NB4 (cell line): Measurements from ENCODE around the gene PCNT.

Source experiments
- POLR2A ChIP-seq: IDR thresholded peaks from 2 replicates; pipeline ENCODE4 v1.6.1; 2011; ENCODE audit warnings: mild to moderate bottlenecking; ENCODE audit not compliant: insufficient read length; ENCODE audit errors: extremely low read depth
- TF ChIP-seq, protein P1 (sequence below): IDR thresholded peaks from one replicate; pipeline ENCODE4 v1.5.1; 2012; ENCODE audit warnings: low read depth, low read length
- TF ChIP-seq, protein P2 (sequence below): IDR thresholded peaks from 2 replicates; pipeline ENCODE4 v1.6.1; 2011; ENCODE audit warnings: low read depth, low read length

DNA sequence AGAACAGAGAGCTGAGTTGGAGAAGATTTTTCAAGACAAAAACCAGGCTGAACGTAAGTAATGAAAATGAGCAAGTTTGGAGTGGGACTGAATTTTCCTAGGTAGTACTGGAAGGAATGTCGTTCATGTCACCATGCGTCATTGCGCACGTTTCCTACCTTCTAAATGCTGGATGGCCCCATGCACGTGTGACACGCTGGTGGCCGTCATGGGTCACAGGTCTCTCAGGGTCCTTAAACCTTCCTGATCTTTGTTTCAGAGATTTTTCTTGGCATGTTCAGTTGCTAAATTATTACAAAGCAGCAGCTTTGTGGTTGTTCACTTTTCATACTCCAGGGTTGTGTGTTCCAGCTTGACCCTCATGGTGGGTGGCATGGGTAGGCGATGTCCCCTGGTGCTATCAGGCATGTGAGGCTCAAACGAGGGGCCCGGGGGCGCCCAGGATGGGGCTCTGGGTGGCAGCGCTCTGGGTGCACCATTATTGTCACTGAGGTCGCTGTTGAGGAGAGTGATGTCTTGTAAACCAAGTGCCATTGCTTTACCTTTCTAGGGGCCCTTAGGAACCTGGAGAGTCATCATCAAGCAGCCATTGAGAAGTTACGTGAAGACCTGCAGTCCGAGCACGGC is 25.3 kb downstream of the PCNT start:
- TF ChIP-seq, protein P1, sequence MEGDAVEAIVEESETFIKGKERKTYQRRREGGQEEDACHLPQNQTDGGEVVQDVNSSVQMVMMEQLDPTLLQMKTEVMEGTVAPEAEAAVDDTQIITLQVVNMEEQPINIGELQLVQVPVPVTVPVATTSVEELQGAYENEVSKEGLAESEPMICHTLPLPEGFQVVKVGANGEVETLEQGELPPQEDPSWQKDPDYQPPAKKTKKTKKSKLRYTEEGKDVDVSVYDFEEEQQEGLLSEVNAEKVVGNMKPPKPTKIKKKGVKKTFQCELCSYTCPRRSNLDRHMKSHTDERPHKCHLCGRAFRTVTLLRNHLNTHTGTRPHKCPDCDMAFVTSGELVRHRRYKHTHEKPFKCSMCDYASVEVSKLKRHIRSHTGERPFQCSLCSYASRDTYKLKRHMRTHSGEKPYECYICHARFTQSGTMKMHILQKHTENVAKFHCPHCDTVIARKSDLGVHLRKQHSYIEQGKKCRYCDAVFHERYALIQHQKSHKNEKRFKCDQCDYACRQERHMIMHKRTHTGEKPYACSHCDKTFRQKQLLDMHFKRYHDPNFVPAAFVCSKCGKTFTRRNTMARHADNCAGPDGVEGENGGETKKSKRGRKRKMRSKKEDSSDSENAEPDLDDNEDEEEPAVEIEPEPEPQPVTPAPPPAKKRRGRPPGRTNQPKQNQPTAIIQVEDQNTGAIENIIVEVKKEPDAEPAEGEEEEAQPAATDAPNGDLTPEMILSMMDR, result no peak
- no peak for TF ChIP-seq POLR2A
- TF ChIP-seq, protein P2, sequence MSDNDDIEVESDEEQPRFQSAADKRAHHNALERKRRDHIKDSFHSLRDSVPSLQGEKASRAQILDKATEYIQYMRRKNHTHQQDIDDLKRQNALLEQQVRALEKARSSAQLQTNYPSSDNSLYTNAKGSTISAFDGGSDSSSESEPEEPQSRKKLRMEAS, result no peak
